Keratinocyte (primary cell): Measurements from ENCODE around the gene LAMC3.

Experiments used
- CTCF ChIP-seq, 3 experiments: IDR thresholded peaks in 1 of 3; conservative IDR thresholded peaks in 1 of 3; optimal IDR thresholded peaks in 1 of 3; 2 replicates in 2 of 3; 3 replicates in 1 of 3; pipeline versions ENCODE3 to v1.5.1; 2011; ENCODE audit warnings: low read length in 3 of 3, mild to moderate bottlenecking in 3 of 3, moderate library complexity in 2 of 3, control low read depth in 1 of 3, inconsistent platforms in 1 of 3; ENCODE audit not compliant: insufficient read depth in 2 of 3; ENCODE audit errors: extremely low read depth in 1 of 3
- EZH2 ChIP-seq: IDR thresholded peaks from one replicate; pipeline ENCODE4 v1.6.1; 2012; ENCODE audit warnings: inconsistent platforms, mild to moderate bottlenecking, low read length, moderate library complexity

GRCh38 chr9:131001021-131001420 is 8.0 kb upstream of the LAMC3 start:
- TF ChIP-seq CTCF (optimal IDR thresholded peaks at IDR 0.05 in 1 of 3, IDR thresholded peaks at IDR 0.05 in 1 of 3, conservative IDR thresholded peaks at IDR 0.05 in 1 of 3; ENCODE audit: extremely low read depth in 1 of 3, insufficient read depth in 2 of 3, low read length in 3 of 3) (no peak), EZH2 (no peak)
